ENCODE measurements around the gene RSL24D1.

RSL24D1 gene

DNA sequence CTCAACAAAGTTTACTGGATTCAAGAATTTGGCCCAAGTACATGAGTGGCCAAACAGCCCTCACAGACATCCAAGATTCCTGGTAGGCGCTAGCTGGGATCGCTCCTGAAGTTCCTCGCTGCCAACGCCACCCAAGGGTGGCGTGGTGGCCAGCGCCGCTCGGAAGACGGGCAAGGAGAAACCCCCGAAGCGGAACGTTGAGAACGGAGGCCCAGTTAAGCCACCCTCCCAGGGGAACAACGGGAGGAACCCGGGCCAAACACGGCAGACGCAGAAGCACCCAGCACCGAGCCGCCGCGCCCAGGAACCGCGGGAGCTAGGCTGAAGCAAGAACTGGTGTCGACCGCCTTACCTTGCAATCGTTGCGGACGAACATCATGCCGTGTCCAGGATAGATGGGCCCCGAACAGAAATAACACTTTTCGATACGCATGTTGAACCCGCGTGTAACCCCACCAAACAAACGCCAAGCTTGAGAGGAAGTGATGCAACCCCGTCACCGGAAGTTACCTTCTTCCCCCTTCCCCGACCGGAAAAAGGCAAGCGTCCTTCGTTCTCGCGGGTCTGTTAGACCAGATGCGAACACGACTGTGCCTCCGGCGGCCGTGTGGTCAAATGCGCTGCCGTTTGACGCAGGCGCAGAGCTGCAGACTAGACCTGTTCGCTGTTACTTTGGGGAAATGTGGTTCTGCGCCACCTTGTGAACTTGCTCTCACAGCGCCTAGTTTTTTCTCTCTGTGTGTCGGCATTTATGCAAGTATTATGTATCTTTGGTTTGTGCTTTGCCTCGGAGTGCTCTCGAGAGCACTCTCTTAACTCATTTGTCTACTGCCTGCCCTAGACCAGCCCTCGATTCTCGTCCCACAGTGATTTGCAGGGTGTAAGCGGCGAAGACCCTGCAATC is at the start of gene RSL24D1:
RSL24D1 (minus strand) TSS at position 484 of the 904 bp plus-strand sequence; CDS start at position 433, 51 bp downstream.
- Histone ChIP-seq H3K9me3 (replicated peaks in 1 of 11) (peaks cover 6 to 32% (median 20%) of the 10 kb centered on the region in 11 experiments; a peak in 20 of 22 replicates), H3K4me3 (peak within 1 kb of the TSS; percentile 65 to 97 (median 89))

DNA sequence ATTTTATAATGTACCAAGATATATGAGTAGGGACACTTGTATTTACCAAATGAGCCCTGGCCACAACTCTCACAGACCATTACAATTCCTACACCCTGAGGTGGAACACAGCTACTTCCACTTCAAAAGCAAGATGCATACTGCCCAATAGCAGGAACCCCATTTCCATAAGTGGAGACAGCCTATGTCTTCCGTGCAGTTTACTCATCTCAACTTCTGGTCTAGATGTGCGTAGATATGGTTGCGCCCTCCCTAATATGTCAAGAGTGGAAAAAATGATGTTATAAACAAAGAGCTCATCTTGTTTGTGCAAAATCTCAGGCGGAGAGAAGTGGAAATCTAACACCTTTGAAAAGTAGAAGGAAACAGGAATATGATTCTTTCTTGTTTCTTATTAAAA is 48.3 kb upstream of the RSL24D1 start:
- no peak overlapping the region for H3K4me3 ChIP-seq
- H3K9ac ChIP-seq, result no peak overlapping the region
- H3K36me3 ChIP-seq, result peaks cover 0 to 88% (median 22%) of the 10 kb centered on the region in 11 experiments; a peak in 15 of 22 replicates
- H3K9me3 ChIP-seq (replicated peaks in 1 of 11), result peaks cover 0 to 3% (median 0%) of the 10 kb centered on the region in 11 experiments; a peak in 1 of 22 replicates
- TF ChIP-seq Cebpa-rat (IDR thresholded peaks at IDR 0.05), result no peak
- H4K20me1 ChIP-seq, result peaks cover 0 to 10% (median 0%) of the 10 kb centered on the region in 11 experiments; a peak in 2 of 22 replicates
- H3K27me3 ChIP-seq, result no peaks in the 10 kb centered on the region
- peaks cover 0 to 56% (median 26%) of the 10 kb centered on the region in 10 experiments; a peak in 13 of 20 replicates for H3K4me1 ChIP-seq
- H3K27ac ChIP-seq, result no peak overlapping the region
- no peak overlapping the region for H3K4me2 ChIP-seq

More for the DNA sequence above, at the start of gene RSL24D1:
- Histone ChIP-seq H3K4me1 (peaks cover 24 to 44% (median 38%) of the 10 kb centered on the region in 10 experiments), H4K20me1 (peaks cover 36 to 45% (median 41%) of the 10 kb centered on the region in 11 experiments; a peak in 20 of 22 replicates), H3K36me3 (peaks cover 14 to 37% (median 29%) of the 10 kb centered on the region in 11 experiments), H3K27me3 (no peaks in the 10 kb centered on the region), H3K4me2 (peak within 1 kb of the TSS; percentile 85 to 94 (median 90)), H3K27ac (peak within 1 kb of the TSS; percentile 81 to 99 (median 96)), H3K9ac (peak within 1 kb of the TSS; percentile 88 to 98 (median 95))
- peak; percentile 20 to 96 (median 84); a peak in 20 of 22 replicates for TF ChIP-seq Cebpa-rat (IDR thresholded peaks at IDR 0.05)

- Histone ChIP-seq H3K9ac (no peak overlapping the region), H3K27me3 (no peaks in the 10 kb centered on the region), H3K4me3 (no peak overlapping the region), H3K4me1 (peaks cover 0 to 27% (median 2%) of the 10 kb centered on the region in 10 experiments; a peak in 11 of 20 replicates), H3K27ac (no peak overlapping the region), H3K36me3 (peaks cover 0 to 90% (median 16%) of the 10 kb centered on the region in 11 experiments; a peak in 13 of 22 replicates), H3K4me2 (no peak overlapping the region), H4K20me1 (peaks cover 0 to 10% (median 0%) of the 10 kb centered on the region in 11 experiments; a peak in 2 of 22 replicates), H3K9me3 (replicated peaks in 1 of 11) (no peaks in the 10 kb centered on the region)
- no peak for TF ChIP-seq Cebpa-rat (IDR thresholded peaks at IDR 0.05)
Observed at GRCh38 chr15:55241891-55242290, 45.1 kb upstream of the RSL24D1 start.

DNA sequence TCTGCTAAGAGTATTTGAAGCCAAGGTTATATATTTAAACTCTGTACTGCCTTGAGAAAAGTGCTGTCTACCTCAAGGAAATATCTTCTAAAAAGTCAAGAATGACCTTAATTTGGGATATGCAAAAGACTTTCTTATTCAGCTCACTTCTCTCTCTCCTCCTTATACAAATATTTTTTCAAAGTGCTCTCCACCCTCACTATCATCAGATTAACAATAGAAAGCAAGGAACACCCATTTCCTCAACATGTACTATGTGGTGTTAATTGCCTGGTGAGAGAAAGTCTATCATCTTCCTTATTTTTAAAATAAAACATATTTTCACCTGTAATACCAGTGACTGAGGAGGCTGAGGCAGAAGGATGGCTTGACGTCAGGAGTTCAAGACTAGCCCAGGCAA is 44.4 kb upstream of the RSL24D1 start:
- Histone ChIP-seq H3K9me3 (replicated peaks in 1 of 11) (no peaks in the 10 kb centered on the region), H3K4me3 (no peak overlapping the region), H3K4me1 (peaks cover 0 to 20% (median 0%) of the 10 kb centered on the region in 10 experiments; a peak in 5 of 20 replicates), H3K36me3 (peaks cover 0 to 84% (median 14%) of the 10 kb centered on the region in 11 experiments; a peak in 13 of 22 replicates), H4K20me1 (peaks cover 0 to 10% (median 0%) of the 10 kb centered on the region in 11 experiments; a peak in 2 of 22 replicates), H3K27ac (no peak overlapping the region), H3K4me2 (0 out of 22 replicates have a peak overlapping the region, but pooled peaks of 1 of the 11 experiments have one; percentile 38), H3K9ac (no peak overlapping the region), H3K27me3 (no peaks in the 10 kb centered on the region)
- no peak for TF ChIP-seq Cebpa-rat (IDR thresholded peaks at IDR 0.05)

GRCh38 chr15:55240125-55240760 is 43.5 kb upstream of the RSL24D1 start:
- Histone ChIP-seq H3K4me2 (peak overlapping the region in 2 of 11 experiments; percentile 18 to 38; a peak in 4 of 22 replicates), H3K9ac (no peak overlapping the region), H3K4me1 (peaks cover 0 to 19% (median 0%) of the 10 kb centered on the region in 10 experiments; a peak in 4 of 20 replicates), H4K20me1 (peaks cover 0 to 10% (median 0%) of the 10 kb centered on the region in 11 experiments; a peak in 2 of 22 replicates), H3K36me3 (peaks cover 0 to 76% (median 15%) of the 10 kb centered on the region in 11 experiments; a peak in 13 of 22 replicates), H3K9me3 (replicated peaks in 1 of 11) (no peaks in the 10 kb centered on the region), H3K27ac (no peak overlapping the region), H3K4me3 (no peak overlapping the region), H3K27me3 (no peaks in the 10 kb centered on the region)
- no peak for TF ChIP-seq Cebpa-rat (IDR thresholded peaks at IDR 0.05)

GRCh38 chr15:55239440-55240124 is 42.8 kb upstream of the RSL24D1 start:
- H3K36me3 ChIP-seq, result peaks cover 0 to 76% (median 10%) of the 10 kb centered on the region in 11 experiments; a peak in 14 of 22 replicates
- TF ChIP-seq Cebpa-rat (IDR thresholded peaks at IDR 0.05), result no peak
- no peak overlapping the region for H3K9ac ChIP-seq
- no peaks in the 10 kb centered on the region for H3K27me3 ChIP-seq
- peak overlapping the region in 1 of 11 experiments; percentile 38; a peak in 1 of 22 replicates for H3K4me2 ChIP-seq
- H3K9me3 ChIP-seq (replicated peaks in 1 of 11), result no peaks in the 10 kb centered on the region
- H3K27ac ChIP-seq, result no peak overlapping the region
- H3K4me1 ChIP-seq, result peaks cover 0 to 14% (median 0%) of the 10 kb centered on the region in 10 experiments; a peak in 4 of 20 replicates
- H3K4me3 ChIP-seq, result no peak overlapping the region
- peaks cover 0 to 10% (median 0%) of the 10 kb centered on the region in 11 experiments; a peak in 2 of 22 replicates for H4K20me1 ChIP-seq

- H3K27me3 ChIP-seq, result no peaks in the 10 kb centered on the region
- no peak overlapping the region for H3K9ac ChIP-seq
- no peak overlapping the region for H3K4me2 ChIP-seq
- no peak for TF ChIP-seq Cebpa-rat (IDR thresholded peaks at IDR 0.05)
- peaks cover 0 to 14% (median 0%) of the 10 kb centered on the region in 10 experiments; a peak in 4 of 20 replicates for H3K4me1 ChIP-seq
- no peaks in the 10 kb centered on the region for H3K9me3 ChIP-seq (replicated peaks in 1 of 11)
- H3K36me3 ChIP-seq, result peaks cover 0 to 76% (median 17%) of the 10 kb centered on the region in 11 experiments; a peak in 16 of 22 replicates
- H3K4me3 ChIP-seq, result no peak overlapping the region
- H3K27ac ChIP-seq, result no peak overlapping the region
- H4K20me1 ChIP-seq, result peaks cover 0 to 10% (median 0%) of the 10 kb centered on the region in 11 experiments; a peak in 2 of 22 replicates
Observed at GRCh38 chr15:55238877-55239276, 42.1 kb upstream of the RSL24D1 start.

All from BLaER1 treated with 17β-estradiol and CSF1 and Interleukin-3, amounts not matched to agents 10 nM and 100 nM (cell line).